SK-N-MC (cell line): ENCODE measurements around the gene MSMB.

Source experiments
- EZH2 ChIP-seq: fragments of 200-600 bp; sonication (generic); IDR thresholded peaks from one replicate; pipeline ENCODE4 v1.6.1; 2017; ENCODE audit warnings: antibody characterized with exemption
- FOXP2 ChIP-seq: optimal IDR thresholded peaks from 2 replicates; pipeline ENCODE3; 2011; ENCODE audit warnings: mild to moderate bottlenecking, moderate library complexity; ENCODE audit not compliant: insufficient read depth; ENCODE audit errors: extremely low read length, control extremely low read depth
- POLR2AphosphoS5 ChIP-seq: IDR thresholded peaks from 2 replicates; pipeline ENCODE4 v1.6.1; 2012; ENCODE audit warnings: mild to moderate bottlenecking, low read depth, low read length, borderline replicate concordance

GRCh38 chr10:46020344-46020657, 25.8 kb downstream of the MSMB start:
- TF ChIP-seq POLR2AphosphoS5 (no peak), EZH2 (no peak), FOXP2 (no peak)
